Right lobe of liver (tissue), 4 donors: ENCODE data around the gene LRIG3.

Experiments used
- CTCF ChIP-seq, 4 donors: fragments of 200-600 bp in 3 of 4; fragments of 450-650 bp in 1 of 4; IDR thresholded peaks; one replicate each; pipeline versions ENCODE4 v1.5.1 to v1.8.0; 2016 to 2022; ENCODE audit warnings: antibody characterized with exemption in 4 of 4, mild to moderate bottlenecking in 2 of 4
- POLR2A ChIP-seq: fragments of 450-650 bp; IDR thresholded peaks from one replicate; pipeline ENCODE4 v1.6.1; 2017; ENCODE audit warnings: antibody characterized with exemption, mild to moderate bottlenecking
- donor health status: DM: no; HTN: no; CAD: no.
- donor health status: DM: no; HTN: no; CAD: no.
- donor health status: DM: no; HTN: yes; CAD: no.

- TF ChIP-seq CTCF (IDR thresholded peaks at IDR 0.05) (no peak), POLR2A (no peak)
Measured at GRCh38 chr12:58870595-58870994, 49.7 kb downstream of the LRIG3 start.
